ENCODE results near the gene SMG6. TPM values are rescaled to one million over a fixed set of nuclear protein-coding genes. Genes with fewer than 3 reads are reported as not detected.

SMG6 gene
- total and polyA plus RNA-seq, 11 donors, result 12.2 to 38.6 (median 22.1) TPM

DNA sequence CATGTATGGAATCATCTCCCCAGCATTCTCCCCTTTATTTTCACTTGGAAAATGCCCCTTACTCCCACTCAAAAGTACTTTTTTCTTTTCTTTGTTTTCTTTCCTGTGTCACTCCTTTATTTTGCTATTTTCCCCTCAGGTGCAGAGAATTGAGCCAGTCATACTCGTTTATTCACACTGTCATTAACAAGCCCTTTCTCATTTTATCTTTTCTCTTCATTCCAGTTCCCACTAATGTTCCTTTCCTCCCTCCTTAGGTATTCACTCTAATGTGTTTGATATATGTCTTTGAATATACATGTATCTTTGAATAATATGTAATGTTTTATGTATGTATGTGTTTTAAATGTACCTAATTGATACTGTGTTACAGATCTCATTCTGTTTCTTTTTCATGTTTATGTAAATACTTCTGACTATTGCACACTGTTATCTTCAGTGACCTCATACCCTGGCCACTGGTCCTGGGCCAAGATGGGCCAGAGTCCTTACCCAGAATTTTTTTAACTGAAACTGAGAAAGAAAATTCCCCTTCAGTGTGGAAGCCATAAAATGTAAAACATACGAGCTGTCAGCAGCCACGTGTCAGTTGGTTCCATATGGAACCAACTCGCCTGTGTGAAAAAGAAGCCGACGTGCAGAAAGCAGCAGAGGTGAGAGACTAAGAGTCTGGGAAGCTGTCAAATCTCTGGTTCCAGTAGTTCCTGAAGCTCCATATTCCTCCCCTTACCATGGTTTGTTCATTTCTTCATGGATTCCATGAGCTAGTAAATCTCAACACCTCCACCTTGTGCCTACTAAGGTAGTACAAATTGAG lies 6.0 kb upstream of the SMG6 start:
- DNase-seq (no peak), ATAC-seq (no peak)
- WGBS, 4 donors, result 63 to 70% (median 68%) methylated on average over 6 of the region's 6 CpGs
- intact Hi-C loops (cut with DNase I), result no loop called here
- Histone ChIP-seq H3K27me3 (no peaks in the 10 kb centered on the region), H3K36me3 (peaks cover 0 to 3% (median 0%) of the 10 kb centered on the region in 9 donors), H3K4me1 (peaks cover 0 to 10% (median 0%) of the 10 kb centered on the region in 12 donors), H3K27ac (peak overlapping the region in 1 of 12 donors; percentile 19), H3K9me3 (no peaks in the 10 kb centered on the region), H3K4me3 (no peak overlapping the region)
- TF ChIP-seq CTCF (IDR thresholded peaks at IDR 0.05) (no peak), POLR2A (IDR thresholded peaks at IDR 0.05) (no peak)

DNA sequence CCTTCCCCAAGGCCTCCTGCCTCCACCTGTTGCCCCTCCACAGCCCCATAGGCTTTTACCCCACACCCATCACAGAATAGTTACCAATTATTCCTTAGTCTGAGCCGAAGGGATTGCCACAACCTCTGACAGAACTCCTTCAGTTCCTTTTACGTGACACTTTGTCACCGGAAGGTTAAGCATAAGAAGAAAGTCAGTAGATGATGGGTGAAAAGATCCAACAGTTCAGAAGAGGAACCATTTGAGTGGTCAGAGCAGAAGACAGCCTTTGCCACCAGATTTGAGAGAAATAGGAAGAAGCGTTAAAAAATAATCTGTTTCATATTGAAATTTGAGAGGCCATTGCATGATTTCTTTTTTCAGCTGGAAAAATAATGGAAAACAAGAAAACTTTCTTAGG lies 1.3 kb upstream of the SMG6 start:
- TF ChIP-seq POLR2A (IDR thresholded peaks at IDR 0.05) (no peak), CTCF (IDR thresholded peaks at IDR 0.05) (no peak)
- 93 to 96% (median 94%) methylated on average over 4 of the region's 4 CpGs for WGBS, 4 donors

DNA sequence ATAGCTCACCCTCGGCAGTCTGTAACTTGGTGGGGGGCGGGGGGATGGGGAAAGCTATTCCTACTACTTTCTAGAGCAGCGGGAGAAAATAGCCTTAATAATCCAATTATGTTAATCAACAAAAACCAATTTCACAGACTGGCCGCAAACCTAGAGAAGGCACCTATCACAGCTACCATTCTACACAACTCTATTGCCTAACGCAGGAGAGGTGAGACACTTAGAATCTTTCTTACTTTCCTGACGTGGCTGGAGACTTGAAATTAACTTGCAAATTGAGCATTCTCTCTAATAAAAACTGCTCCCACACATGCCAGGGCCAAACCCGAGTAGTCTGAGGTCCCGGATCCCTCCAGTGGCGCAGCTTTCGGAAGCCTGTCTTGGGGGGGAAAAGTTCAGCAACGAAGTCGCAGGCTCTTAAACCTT lies 794 bp downstream of the SMG6 start:
- ATAC-seq (no peak), DNase-seq (no peak)
- Histone ChIP-seq H3K36me3 (peaks cover 0 to 29% (median 22%) of the 10 kb centered on the region in 9 donors), H3K27ac (peak overlapping the region; percentile 71 to 96 (median 92)), H3K27me3 (no peaks in the 10 kb centered on the region), H3K4me1 (peaks cover 0 to 31% (median 17%) of the 10 kb centered on the region in 12 donors), H3K4me3 (peak overlapping the region; percentile 76 to 99 (median 88)), H3K9me3 (no peaks in the 10 kb centered on the region)
- WGBS, 4 donors, result 2 to 4% (median 3%) methylated on average over 12 of the region's 12 CpGs
- TF ChIP-seq CTCF (IDR thresholded peaks at IDR 0.05) (no peak), POLR2A (IDR thresholded peaks at IDR 0.05) (no peak)
- intact Hi-C loops (cut with DNase I), result no loop called here

More for the DNA sequence above, 1.3 kb upstream of the SMG6 start:
- peaks cover 0 to 8% (median 4%) of the 10 kb centered on the region in 9 donors for H3K36me3 ChIP-seq
- no peaks in the 10 kb centered on the region for H3K9me3 ChIP-seq
- H3K27ac ChIP-seq, result no peak overlapping the region
- H3K27me3 ChIP-seq, result no peaks in the 10 kb centered on the region
- no peak for DNase-seq
- ATAC-seq, result no peak
- peaks cover 0 to 31% (median 17%) of the 10 kb centered on the region in 12 donors for H3K4me1 ChIP-seq
- no peak overlapping the region for H3K4me3 ChIP-seq
- intact Hi-C loops (cut with DNase I), result no loop called here

DNA sequence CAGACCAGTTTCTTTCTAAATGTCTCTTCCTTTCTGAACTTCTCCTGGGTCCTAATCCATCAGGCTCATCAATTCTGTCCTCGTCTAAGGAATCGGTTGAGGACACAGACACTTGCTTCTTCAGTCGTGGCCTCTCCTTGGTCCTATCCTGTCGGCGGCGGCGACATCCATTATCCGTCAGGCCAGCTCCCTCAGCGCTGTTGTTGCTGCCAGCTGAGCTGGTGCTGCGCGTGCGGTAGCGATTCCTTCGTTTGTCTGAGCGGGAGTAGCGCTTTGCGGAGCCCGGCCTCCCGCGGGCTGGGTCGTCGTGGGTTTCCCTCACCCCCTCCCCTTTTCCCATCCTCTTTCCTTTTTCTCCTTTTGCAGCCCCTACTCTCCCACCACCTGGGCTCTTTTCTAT lies 3.8 kb downstream of the SMG6 start:
- H3K27me3 ChIP-seq, result no peaks in the 10 kb centered on the region
- peaks cover 0 to 25% (median 17%) of the 10 kb centered on the region in 12 donors for H3K4me1 ChIP-seq
- H3K9me3 ChIP-seq, result no peaks in the 10 kb centered on the region
- 90 to 93% (median 92%) methylated on average over 22 of the region's 22 CpGs for WGBS, 4 donors
- DNase-seq, result no peak
- H3K4me3 ChIP-seq, result no peak overlapping the region
- no peak overlapping the region for H3K27ac ChIP-seq
- intact Hi-C loops (cut with DNase I), result no loop called here
- TF ChIP-seq POLR2A (IDR thresholded peaks at IDR 0.05), result no peak
- no peak for TF ChIP-seq CTCF (IDR thresholded peaks at IDR 0.05)
- peaks cover 0 to 60% (median 52%) of the 10 kb centered on the region in 9 donors for H3K36me3 ChIP-seq
- no peak for ATAC-seq

Measured in heart left ventricle (tissue), 16 donors.